GM12878 (cell line): ENCODE results near the gene ABHD6. TPM values are rescaled to one million over a fixed set of nuclear protein-coding genes. Genes with fewer than 3 reads are reported as not detected.

Experiments
- ATAC-seq: fragments of 200-7000 bp; cut with Tn5 transposase; 3 replicates; pipeline ENCODE4 v1.9.1; 2020; ENCODE audit warnings: mild to moderate bottlenecking, moderate library complexity
- BruUV-seq: library from RNA; stranded (reverse); fragments of 400-500 nt; replicated peaks from 2 replicates; lab custom pipeline; 2021; lab: Mats Ljungman, UMichigan
- CTCF ChIA-PET: fragments of 300-600 bp; sonication (Branson Sonifier 250); formaldehyde crosslinking; extraction: SDS; loops from one replicate; lab custom pipeline; 2021; ENCODE audit warnings: inconsistent platforms; lab: Yijun Ruan, JAX
- POLR2A ChIA-PET: fragments of 350-600 bp; formaldehyde crosslinking; extraction: SDS; loops from one replicate; lab custom pipeline; 2021; ENCODE audit warnings: inconsistent platforms; lab: Charles Lee
- RAD21 ChIA-PET: fragments of 300-600 bp; sonication (Branson Sonifier 250); formaldehyde crosslinking; loops from one replicate; lab custom pipeline; 2023; ENCODE audit warnings: antibody characterized with exemption; ENCODE audit not compliant: unreplicated experiment; lab: Charles Lee
- SMC1A ChIA-PET: fragments of 300-600 bp; sonication (Branson Sonifier 250); formaldehyde crosslinking; loops from one replicate; lab custom pipeline; 2023; ENCODE audit not compliant: unreplicated experiment, uncharacterized antibody; lab: Charles Lee
- DNase-seq: peaks from one replicate; pipeline ENCODE4 v3.0.0-alpha.2; 2011; ENCODE audit warnings: low read depth, low spot score
- FAIRE-seq: peaks from 3 replicates; lab custom pipeline; 2011; peaks lifted over from hg19 to GRCh38; lab: Jason Lieb, UNC
- H2AFZ ChIP-seq: 2 replicates; pipeline ENCODE4 v1.6.0; 2011; ENCODE audit warnings: low read depth, low read length, control low read depth; ENCODE audit not compliant: control insufficient read depth
- H3K27ac ChIP-seq: 2 replicates; pipeline ENCODE4 v1.5.1; 2011; ENCODE audit warnings: control low read depth; ENCODE audit not compliant: control insufficient read depth, insufficient read depth
- H3K27me3 ChIP-seq, 2 experiments: replicated peaks in 1 of 2; 2 replicates each; pipeline versions ENCODE4 v1.6.0 to v1.6.1; 2011; ENCODE audit warnings: low read length in 1 of 2; ENCODE audit not compliant: control insufficient read depth in 2 of 2, insufficient read depth in 2 of 2
- H3K36me3 ChIP-seq, 2 experiments: 2 replicates each; pipeline ENCODE4 v1.5.1; 2011; ENCODE audit warnings: low read length in 1 of 2; ENCODE audit not compliant: control insufficient read depth in 2 of 2, insufficient read depth in 2 of 2
- H3K4me1 ChIP-seq: 2 replicates; pipeline ENCODE4 v1.6.1; 2011; ENCODE audit warnings: mild to moderate bottlenecking, low read length, moderate library complexity, mixed read lengths; ENCODE audit not compliant: control insufficient read depth, insufficient read depth
- H3K4me2 ChIP-seq: 2 replicates; pipeline ENCODE4 v1.6.0; 2011; ENCODE audit warnings: control low read depth; ENCODE audit not compliant: control insufficient read depth, insufficient read depth
- H3K4me3 ChIP-seq: fragments of 200-600 bp; sonication (generic); 2 replicates; pipeline ENCODE4 v1.5.1; 2016
- H3K79me2 ChIP-seq: 2 replicates; pipeline ENCODE4 v1.6.0; 2011; ENCODE audit warnings: low read length; ENCODE audit not compliant: control insufficient read depth, insufficient read depth
- H3K9ac ChIP-seq: 2 replicates; pipeline ENCODE4 v1.8.0; 2011; ENCODE audit warnings: low read length, control low read depth, mixed read lengths; ENCODE audit not compliant: control insufficient read depth, insufficient read depth
- H3K9me3 ChIP-seq: replicated peaks from 3 replicates; pipeline ENCODE4 v1.5.1; 2011; ENCODE audit warnings: mild to moderate bottlenecking, low read length; ENCODE audit not compliant: control insufficient read depth, insufficient read depth
- H4K20me1 ChIP-seq: 2 replicates; pipeline ENCODE4 v1.6.0; 2011; ENCODE audit not compliant: control insufficient read depth, insufficient read depth
- ATF3 ChIP-seq: IDR thresholded peaks from 2 replicates; pipeline ENCODE4 v1.6.1; 2011; ENCODE audit warnings: low read depth, mild to moderate bottlenecking, low read length, moderate library complexity, borderline replicate concordance; ENCODE audit errors: extremely low read depth
- CEBPB ChIP-seq, 2 experiments: fragments of 150-350 bp in 1 of 2; IDR thresholded peaks; 2 replicates each; pipeline ENCODE4 v1.6.1; 2012 to 2014; ENCODE audit warnings: low read depth in 2 of 2, low read length in 2 of 2, borderline replicate concordance in 1 of 2, inconsistent platforms in 1 of 2
- HDAC2 ChIP-seq: fragments of 200-600 bp; sonication (generic); IDR thresholded peaks from 2 replicates; pipeline ENCODE4 v1.6.1; 2017
- MTA2 ChIP-seq: fragments of 450-650 bp; IDR thresholded peaks from 2 replicates; pipeline ENCODE4 v1.6.1; 2016; ENCODE audit warnings: low read depth, mild to moderate bottlenecking, moderate library complexity
- SMC3 ChIP-seq: IDR thresholded peaks from 2 replicates; pipeline ENCODE4 v1.6.1; 2011; ENCODE audit warnings: low read length, improper control_type of control experiment, borderline replicate concordance
- TCF7 ChIP-seq: IDR thresholded peaks from 2 replicates; pipeline ENCODE4 v1.6.1; 2014; ENCODE audit warnings: antibody characterized with exemption, borderline replicate concordance
- YBX1 ChIP-seq: fragments of 450-650 bp; IDR thresholded peaks from 2 replicates; pipeline ENCODE4 v1.6.1; 2016; ENCODE audit warnings: antibody characterized with exemption
- ZBTB11 ChIP-seq: fragments of 450-650 bp; formaldehyde crosslinking; IDR thresholded peaks from 2 replicates; pipeline ENCODE4 v1.5.0; 2022; ENCODE audit warnings: mild to moderate bottlenecking, missing genetic modification characterization
- ZBTB33 ChIP-seq: fragments of 450-650 bp; IDR thresholded peaks from 2 replicates; pipeline ENCODE4 v1.6.1; 2017; ENCODE audit warnings: mild to moderate bottlenecking
- ZNF207 ChIP-seq: fragments of 450-650 bp; IDR thresholded peaks from 2 replicates; pipeline ENCODE4 v1.6.1; 2014; ENCODE audit warnings: antibody characterized with exemption, mild to moderate bottlenecking, borderline replicate concordance
- ZNF622 ChIP-seq: fragments of 450-650 bp; IDR thresholded peaks from 2 replicates; pipeline ENCODE4 v1.6.1; 2017; ENCODE audit warnings: mild to moderate bottlenecking, inconsistent platforms
- WGBS: methylation state at CpG from one replicate; pipeline ENCODE4 v1.1.6; 2016; ENCODE audit warnings: low lambda C conversion rate; ENCODE audit not compliant: insufficient replicate concordance, insufficient coverage; ENCODE audit errors: missing lambda C conversion rate; 5-methylcytosine and 5-hydroxymethylcytosine counted together
- in situ Hi-C: fragments of 300-500 bp; cut with MboI; formaldehyde crosslinking; loops from 9 replicates; pipeline ENCODE4 v1.14.3; 2018; ENCODE audit warnings: mixed read lengths
- intact Hi-C: fragments of 100-400 bp; cut with micrococcal nuclease; formaldehyde crosslinking; loops from one replicate; pipeline ENCODE4 v1.14.2; 2022; ENCODE audit not compliant: unreplicated experiment
- polyA plus RNA-seq, 11 experiments: library from polyadenylated mRNA; depleted of rRNA in 4 of 11; unstranded in 6 of 11; stranded (reverse) in 5 of 11; fragments of >200 nt; fragmentation: Nextera tagmentation in 4 of 11; fragmentation: Illumina TruSeq in 1 of 11; extraction: Ambion mirVana in 4 of 11; extraction: Trizol in 1 of 11; gene quantifications; 1 replicate in 1 of 11; 2 replicates in 10 of 11; pipeline versions ENCODE4 v1.2.1 to v1.2.3, GENCODE V29; 2011 to 2016; ENCODE audit warnings: inconsistent platforms in 2 of 11, missing spikeins in 2 of 11, low read depth in 1 of 11
- total RNA-seq, 4 experiments: library from RNA; depleted of rRNA in 3 of 4; stranded (reverse); fragments of >200 nt in 3 of 4; fragmentation: Illumina TruSeq in 1 of 4; extraction: Trizol in 1 of 4; gene quantifications; 2 replicates each; pipeline versions ENCODE4 v1.2.1 to v1.2.3, GENCODE V29; 2013 to 2021
- TF ChIP-seq, protein P1 (sequence below): fragments of 150-350 bp; IDR thresholded peaks from 2 replicates; pipeline ENCODE4 v1.6.1; 2016; ENCODE audit warnings: low read depth, low read length

The ABHD6 gene
- total and polyA plus RNA-seq, 10 of the 15 experiments (the other 5 are each of a cell fraction or from before 2014, with no cell fraction given) = 1.4 to 33.2 (median 3.2) TPM

- FAIRE-seq (no peak), DNase-seq (no peak), ATAC-seq (no peak)
- BruUV-seq = no TSS peak
- H3K9ac ChIP-seq = no peak overlapping the region
- in situ Hi-C loops = loop anchor here (25.0 kb wide), 1 partner anchor 1177 kb away; no protein-coding TSS in a partner anchor
- intact Hi-C loops = no loop called here
- no peak overlapping the region for H2AFZ ChIP-seq
- H3K9me3 ChIP-seq = no peaks in the 10 kb centered on the region; the same call in 2 of the 3 replicates
- H3K4me1 ChIP-seq = peaks cover 24% of the 10 kb centered on the region
- H3K27me3 ChIP-seq = no peaks in the 10 kb centered on the region
- ChIA-PET SMC1A (interaction anchor here (1.0 to 14.2 kb wide), 4 partner anchors 8 to 21 kb away, joined by 3 to 510 read pairs (median 116); no protein-coding TSS in a partner anchor), RAD21 (interaction anchor here (1.4 to 11.9 kb wide), 3 partner anchors 7 to 29 kb away, joined by 4 to 285 read pairs (median 32); no protein-coding TSS in a partner anchor), POLR2A (interaction anchor here (0.6 to 15.5 kb wide), 4 partner anchors 10 to 650 kb away, joined by 3 to 491 read pairs (median 5); no protein-coding TSS in a partner anchor), CTCF (interaction anchor here (1.0 to 13.5 kb wide), 3 partner anchors 15 to 201 kb away, joined by 3 to 655 read pairs (median 4); partner anchors contain the start of gene FLNB)
- no peak overlapping the region for H3K27ac ChIP-seq
- no peak overlapping the region for H3K4me2 ChIP-seq
- no peaks in the 10 kb centered on the region; a peak in 1 of 4 replicates for H3K36me3 ChIP-seq
- H3K4me3 ChIP-seq = no peak overlapping the region
- H4K20me1 ChIP-seq = no peaks in the 10 kb centered on the region
- H3K79me2 ChIP-seq = no peaks in the 10 kb centered on the region
- 81% methylated on average over 3 of the region's 3 CpGs for WGBS
- no peak for TF ChIP-seq TCF7
- no peak for TF ChIP-seq ATF3
- no peak for TF ChIP-seq ZNF207
- TF ChIP-seq MTA2 = peak; percentile 55
- TF ChIP-seq ZNF622 = no peak
- 0 out of 2 replicates have a peak, but pooled peaks have one; percentile 69 for TF ChIP-seq YBX1
- no peak for TF ChIP-seq SMC3
- TF ChIP-seq ZBTB11 (CRISPR knock-in tag) = no peak
- no peak for TF ChIP-seq CEBPB (IDR thresholded peaks at IDR 0.05; ENCODE audit: borderline replicate concordance in 1 of 2, low read depth in 2 of 2, low read length in 2 of 2)
- no peak for TF ChIP-seq ZBTB33
- TF ChIP-seq, protein P1, sequence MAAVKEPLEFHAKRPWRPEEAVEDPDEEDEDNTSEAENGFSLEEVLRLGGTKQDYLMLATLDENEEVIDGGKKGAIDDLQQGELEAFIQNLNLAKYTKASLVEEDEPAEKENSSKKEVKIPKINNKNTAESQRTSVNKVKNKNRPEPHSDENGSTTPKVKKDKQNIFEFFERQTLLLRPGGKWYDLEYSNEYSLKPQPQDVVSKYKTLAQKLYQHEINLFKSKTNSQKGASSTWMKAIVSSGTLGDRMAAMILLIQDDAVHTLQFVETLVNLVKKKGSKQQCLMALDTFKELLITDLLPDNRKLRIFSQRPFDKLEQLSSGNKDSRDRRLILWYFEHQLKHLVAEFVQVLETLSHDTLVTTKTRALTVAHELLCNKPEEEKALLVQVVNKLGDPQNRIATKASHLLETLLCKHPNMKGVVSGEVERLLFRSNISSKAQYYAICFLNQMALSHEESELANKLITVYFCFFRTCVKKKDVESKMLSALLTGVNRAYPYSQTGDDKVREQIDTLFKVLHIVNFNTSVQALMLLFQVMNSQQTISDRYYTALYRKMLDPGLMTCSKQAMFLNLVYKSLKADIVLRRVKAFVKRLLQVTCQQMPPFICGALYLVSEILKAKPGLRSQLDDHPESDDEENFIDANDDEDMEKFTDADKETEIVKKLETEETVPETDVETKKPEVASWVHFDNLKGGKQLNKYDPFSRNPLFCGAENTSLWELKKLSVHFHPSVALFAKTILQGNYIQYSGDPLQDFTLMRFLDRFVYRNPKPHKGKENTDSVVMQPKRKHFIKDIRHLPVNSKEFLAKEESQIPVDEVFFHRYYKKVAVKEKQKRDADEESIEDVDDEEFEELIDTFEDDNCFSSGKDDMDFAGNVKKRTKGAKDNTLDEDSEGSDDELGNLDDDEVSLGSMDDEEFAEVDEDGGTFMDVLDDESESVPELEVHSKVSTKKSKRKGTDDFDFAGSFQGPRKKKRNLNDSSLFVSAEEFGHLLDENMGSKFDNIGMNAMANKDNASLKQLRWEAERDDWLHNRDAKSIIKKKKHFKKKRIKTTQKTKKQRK = no peak
- TF ChIP-seq HDAC2 = no peak
These were observed 27.7 kb upstream of the ABHD6 start for GRCh38 chr3:58209933-58210332.
